Memory B cell (primary cell): ENCODE results near the gene CSF1R.

ENCODE experiments used
- ATAC-seq: fragments of 150-1000 bp; cut with Tn5 transposase; 2 replicates; pipeline ENCODE4 v1.10.0; 2021; ENCODE audit warnings: low read depth, mild to moderate bottlenecking, moderate library complexity
- DNase-seq, 2 donors: peaks; one replicate each; pipeline ENCODE4 v3.0.0; 2022; ENCODE audit warnings: low spot score in 2 of 2
- H3K27ac Mint-ChIP-seq: one replicate; pipeline ENCODE4 v1.8.0; 2022; ENCODE audit warnings: mild to moderate bottlenecking, moderate library complexity, mixed read lengths
- H3K27me3 Mint-ChIP-seq: one replicate; pipeline ENCODE4 v1.8.0; 2022; ENCODE audit warnings: mixed read lengths
- H3K36me3 Mint-ChIP-seq: one replicate; pipeline ENCODE4 v1.8.0; 2022; ENCODE audit warnings: mild to moderate bottlenecking, mixed read lengths
- H3K4me1 Mint-ChIP-seq: one replicate; pipeline ENCODE4 v1.8.0; 2022; ENCODE audit warnings: mixed read lengths
- H3K4me3 Mint-ChIP-seq: one replicate; pipeline ENCODE4 v1.8.0; 2022; ENCODE audit warnings: mild to moderate bottlenecking, moderate library complexity, mixed read lengths
- H3K9me3 Mint-ChIP-seq: one replicate; pipeline ENCODE4 v1.8.0; 2022; ENCODE audit warnings: mixed read lengths

Gene CSF1R

GRCh38 chr5:150124596-150124995, 38.2 kb upstream of the CSF1R start:
- Mint-ChIP-seq H3K27me3 (peaks cover 2% of the 10 kb centered on the region), H3K9me3 (no peaks in the 10 kb centered on the region), H3K36me3 (no peaks in the 10 kb centered on the region), H3K4me1 (peaks cover 2% of the 10 kb centered on the region), H3K27ac (no peak overlapping the region), H3K4me3 (no peak overlapping the region)
- DNase-seq (no peak), ATAC-seq (no peak)

- H3K4me1 Mint-ChIP-seq, result peaks cover 2% of the 10 kb centered on the region
- no peak overlapping the region for H3K4me3 Mint-ChIP-seq
- no peaks in the 10 kb centered on the region for H3K9me3 Mint-ChIP-seq
- no peaks in the 10 kb centered on the region for H3K36me3 Mint-ChIP-seq
- ATAC-seq, result no peak
- H3K27ac Mint-ChIP-seq, result no peak overlapping the region
- DNase-seq, result no peak
- peaks cover 2% of the 10 kb centered on the region for H3K27me3 Mint-ChIP-seq
Measured at GRCh38 chr5:150124111-150124557, 37.8 kb upstream of the CSF1R start.

- Mint-ChIP-seq H3K4me3 (no peak overlapping the region), H3K27ac (no peak overlapping the region), H3K4me1 (peaks cover 2% of the 10 kb centered on the region), H3K9me3 (no peaks in the 10 kb centered on the region), H3K36me3 (no peaks in the 10 kb centered on the region), H3K27me3 (peaks cover 2% of the 10 kb centered on the region)
- ATAC-seq, result no peak
- no peak for DNase-seq
Measured at GRCh38 chr5:150123542-150123941, 37.2 kb upstream of the CSF1R start.

- Mint-ChIP-seq H3K4me3 (no peak overlapping the region), H3K9me3 (no peaks in the 10 kb centered on the region), H3K36me3 (no peaks in the 10 kb centered on the region), H3K4me1 (peaks cover 2% of the 10 kb centered on the region), H3K27ac (no peak overlapping the region), H3K27me3 (peaks cover 2% of the 10 kb centered on the region)
- ATAC-seq, result no peak
- DNase-seq, result no peak
Measured at GRCh38 chr5:150122536-150123481, 36.5 kb upstream of the CSF1R start.

GRCh38 chr5:150122158-150122510, 35.8 kb upstream of the CSF1R start:
- DNase-seq, result no peak
- peaks cover under 1% of the 10 kb centered on the region for H3K27me3 Mint-ChIP-seq
- H3K9me3 Mint-ChIP-seq, result no peaks in the 10 kb centered on the region
- no peak overlapping the region for H3K4me3 Mint-ChIP-seq
- no peak overlapping the region for H3K27ac Mint-ChIP-seq
- H3K4me1 Mint-ChIP-seq, result peaks cover 2% of the 10 kb centered on the region
- H3K36me3 Mint-ChIP-seq, result no peaks in the 10 kb centered on the region
- ATAC-seq, result peak; percentile 37

- Mint-ChIP-seq H3K36me3 (no peaks in the 10 kb centered on the region), H3K27me3 (no peaks in the 10 kb centered on the region), H3K4me1 (peaks cover 2% of the 10 kb centered on the region), H3K9me3 (no peaks in the 10 kb centered on the region), H3K27ac (no peak overlapping the region), H3K4me3 (no peak overlapping the region)
- no peak for DNase-seq
- no peak for ATAC-seq
Measured at GRCh38 chr5:150121448-150122157, 35.2 kb upstream of the CSF1R start.

GRCh38 chr5:150120617-150121447, 34.5 kb upstream of the CSF1R start:
- peaks cover 2% of the 10 kb centered on the region for H3K4me1 Mint-ChIP-seq
- DNase-seq (no peak), ATAC-seq (no peak)
- H3K4me3 Mint-ChIP-seq, result no peak overlapping the region
- no peaks in the 10 kb centered on the region for H3K36me3 Mint-ChIP-seq
- H3K9me3 Mint-ChIP-seq, result no peaks in the 10 kb centered on the region
- no peak overlapping the region for H3K27ac Mint-ChIP-seq
- no peaks in the 10 kb centered on the region for H3K27me3 Mint-ChIP-seq

- no peak overlapping the region for H3K27ac Mint-ChIP-seq
- H3K36me3 Mint-ChIP-seq, result no peaks in the 10 kb centered on the region
- ATAC-seq (no peak), DNase-seq (no peak)
- no peaks in the 10 kb centered on the region for H3K9me3 Mint-ChIP-seq
- no peak overlapping the region for H3K4me3 Mint-ChIP-seq
- peaks cover 2% of the 10 kb centered on the region for H3K4me1 Mint-ChIP-seq
- no peaks in the 10 kb centered on the region for H3K27me3 Mint-ChIP-seq
Measured at GRCh38 chr5:150120062-150120441, 33.7 kb upstream of the CSF1R start.

- no peak for ATAC-seq
- no peaks in the 10 kb centered on the region for H3K27me3 Mint-ChIP-seq
Measured at GRCh38 chr5:150119421-150120061, 33.2 kb upstream of the CSF1R start.

GRCh38 chr5:150118561-150119229, 32.3 kb upstream of the CSF1R start:
- Mint-ChIP-seq H3K9me3 (no peaks in the 10 kb centered on the region), H3K27ac (no peak overlapping the region), H3K27me3 (no peaks in the 10 kb centered on the region), H3K4me1 (peaks cover 2% of the 10 kb centered on the region), H3K4me3 (no peak overlapping the region), H3K36me3 (no peaks in the 10 kb centered on the region)
- no peak for DNase-seq
- no peak for ATAC-seq

More at GRCh38 chr5:150119421-150120061, 33.2 kb upstream of the CSF1R start:
- no peaks in the 10 kb centered on the region for H3K36me3 Mint-ChIP-seq
- no peak for DNase-seq
- no peak overlapping the region for H3K4me3 Mint-ChIP-seq
- no peaks in the 10 kb centered on the region for H3K9me3 Mint-ChIP-seq
- no peak overlapping the region for H3K27ac Mint-ChIP-seq
- H3K4me1 Mint-ChIP-seq, result peaks cover 2% of the 10 kb centered on the region

- H3K36me3 Mint-ChIP-seq, result no peaks in the 10 kb centered on the region
- DNase-seq (no peak), ATAC-seq (no peak)
- H3K4me3 Mint-ChIP-seq, result no peak overlapping the region
- H3K27ac Mint-ChIP-seq, result no peak overlapping the region
- peaks cover 2% of the 10 kb centered on the region for H3K4me1 Mint-ChIP-seq
- peaks cover 2% of the 10 kb centered on the region for H3K27me3 Mint-ChIP-seq
- no peaks in the 10 kb centered on the region for H3K9me3 Mint-ChIP-seq
Measured at GRCh38 chr5:150117945-150118560, 31.7 kb upstream of the CSF1R start.

- Mint-ChIP-seq H3K36me3 (no peaks in the 10 kb centered on the region), H3K27ac (no peak overlapping the region), H3K9me3 (no peaks in the 10 kb centered on the region), H3K4me1 (no peaks in the 10 kb centered on the region), H3K4me3 (no peak overlapping the region), H3K27me3 (peaks cover 5% of the 10 kb centered on the region)
- ATAC-seq, result no peak
- DNase-seq, result no peak
Measured at GRCh38 chr5:150116667-150117400, 30.5 kb upstream of the CSF1R start.
